HepG2 (cell line): ENCODE results near the gene WDR81. TPM values are rescaled to one million over a fixed set of nuclear protein-coding genes. Genes with fewer than 3 reads are reported as not detected.

Experiments
- ATF6 ChIP-seq: sonication (generic); formaldehyde crosslinking; conservative IDR thresholded peaks from 2 replicates; pipeline ENCODE4 v1.4.0; 2020; ENCODE audit warnings: missing genetic modification reagents
- CENPBD1 ChIP-seq: sonication (generic); formaldehyde crosslinking; IDR thresholded peaks from 2 replicates; pipeline ENCODE4 v1.8.0; 2022; ENCODE audit warnings: missing genetic modification reagents, low read depth, mild to moderate bottlenecking, borderline replicate concordance
- ETV5 ChIP-seq: IDR thresholded peaks from 2 replicates; pipeline ENCODE4 v1.6.1; 2018; ENCODE audit warnings: missing biosample characterization, missing genetic modification reagents, inconsistent platforms, borderline replicate concordance
- HNRNPH1 ChIP-seq: fragments of 200-400 bp; formaldehyde crosslinking; optimal IDR thresholded peaks from 2 replicates; pipeline ENCODE3; 2017; ENCODE audit warnings: mild to moderate bottlenecking, low read depth, low read length
- HOXA3 ChIP-seq: sonication (generic); formaldehyde crosslinking; IDR thresholded peaks from 2 replicates; pipeline ENCODE4 v1.5.0; 2020; ENCODE audit warnings: missing genetic modification reagents
- KLF6 ChIP-seq: IDR thresholded peaks from 2 replicates; pipeline ENCODE4 v1.8.0; 2016; ENCODE audit warnings: missing biosample characterization, missing genetic modification reagents
- MTA1 ChIP-seq: sonication (generic); formaldehyde crosslinking; IDR thresholded peaks from 2 replicates; pipeline ENCODE4 v1.4.0; 2020; ENCODE audit warnings: missing genetic modification reagents, mild to moderate bottlenecking, borderline replicate concordance
- NCOA5 ChIP-seq: sonication (generic); formaldehyde crosslinking; IDR thresholded peaks from 2 replicates; pipeline ENCODE4 v1.4.0; 2020; ENCODE audit warnings: missing genetic modification reagents
- PRMT3 ChIP-seq: sonication (generic); formaldehyde crosslinking; IDR thresholded peaks from 2 replicates; pipeline ENCODE4 v1.8.1; 2022; ENCODE audit warnings: low read depth, mild to moderate bottlenecking, moderate library complexity, missing genetic modification reagents, borderline replicate concordance
- PRPF4 ChIP-seq: fragments of 200-400 bp; formaldehyde crosslinking; IDR thresholded peaks from 2 replicates; pipeline ENCODE4 v1.6.1; 2016; ENCODE audit warnings: low read length, low read depth; ENCODE audit not compliant: poor library complexity, severe bottlenecking
- SP5 ChIP-seq: IDR thresholded peaks from 2 replicates; pipeline ENCODE4 v1.6.1; 2016; ENCODE audit warnings: low read depth, borderline replicate concordance
- STAG1 ChIP-seq: sonication (generic); formaldehyde crosslinking; IDR thresholded peaks from 2 replicates; pipeline ENCODE4 v1.4.0; 2020; ENCODE audit warnings: missing genetic modification reagents
- THAP11 ChIP-seq: IDR thresholded peaks from 2 replicates; pipeline ENCODE4 v1.6.1; 2016; ENCODE audit warnings: missing biosample characterization, missing genetic modification reagents
- XRCC5 ChIP-seq: fragments of 200-400 bp; formaldehyde crosslinking; optimal IDR thresholded peaks from 2 replicates; pipeline ENCODE3; 2017; ENCODE audit warnings: mild to moderate bottlenecking, low read length
- ZBTB21 ChIP-seq: sonication (generic); formaldehyde crosslinking; IDR thresholded peaks from 2 replicates; pipeline ENCODE4 v1.4.0; 2020; ENCODE audit warnings: missing genetic modification reagents
- ZBTB39 ChIP-seq: sonication (generic); formaldehyde crosslinking; IDR thresholded peaks from 2 replicates; pipeline ENCODE4 v1.5.0; 2020; ENCODE audit warnings: missing genetic modification reagents
- ZMYM2 ChIP-seq: sonication (generic); formaldehyde crosslinking; IDR thresholded peaks from 2 replicates; pipeline ENCODE4 v1.8.0; 2022; ENCODE audit warnings: mild to moderate bottlenecking, missing genetic modification reagents
- ZNF329 ChIP-seq: sonication (generic); formaldehyde crosslinking; IDR thresholded peaks from 2 replicates; pipeline ENCODE4 v1.9.0; 2021; ENCODE audit warnings: low read depth, mild to moderate bottlenecking, missing genetic modification reagents
- ZNF614 ChIP-seq: IDR thresholded peaks from 2 replicates; pipeline ENCODE4 v1.6.1; 2018; ENCODE audit warnings: missing biosample characterization, missing genetic modification reagents, inconsistent platforms, borderline replicate concordance
- ZNF790 ChIP-seq: sonication (generic); formaldehyde crosslinking; IDR thresholded peaks from 2 replicates; pipeline ENCODE4 v1.8.0; 2022; ENCODE audit warnings: missing genetic modification reagents, mild to moderate bottlenecking, borderline replicate concordance
- polyA plus RNA-seq, 8 experiments: library from polyadenylated mRNA; depleted of rRNA in 3 of 8; stranded (reverse) in 7 of 8; unstranded in 1 of 8; fragments of >200 nt; fragmentation: Illumina TruSeq in 4 of 8; extraction: Trizol in 4 of 8; gene quantifications; 2 replicates each; pipeline versions ENCODE4 v1.2.1 to v1.2.3, GENCODE V29; 2011 to 2016; ENCODE audit warnings: low read depth in 4 of 8, missing spikeins in 1 of 8, mixed read lengths in 1 of 8; ENCODE audit not compliant: insufficient read depth in 1 of 8
- total RNA-seq, 5 experiments: library from RNA; depleted of rRNA; stranded (reverse); fragments of >200 nt; fragmentation: Illumina TruSeq; extraction: Trizol; gene quantifications; 2 replicates each; pipeline ENCODE4 v1.2.3, GENCODE V29; 2016; ENCODE audit warnings: low read depth in 1 of 5
- TF ChIP-seq, protein P1 (sequence below): sonication (generic); formaldehyde crosslinking; IDR thresholded peaks from 2 replicates; pipeline ENCODE4 v1.9.0; 2021; ENCODE audit warnings: missing genetic modification reagents, mild to moderate bottlenecking, borderline replicate concordance
- TF ChIP-seq, protein P2 (sequence below): sonication (generic); formaldehyde crosslinking; IDR thresholded peaks from 2 replicates; pipeline ENCODE4 v1.4.0; 2020; ENCODE audit warnings: mild to moderate bottlenecking, missing genetic modification reagents

WDR81 gene
- total and polyA plus RNA-seq, 2 of the 13 experiments (the other 11 are each of a cell fraction or from before 2014, with no cell fraction given): 9.1 to 16.7 TPM

DNA sequence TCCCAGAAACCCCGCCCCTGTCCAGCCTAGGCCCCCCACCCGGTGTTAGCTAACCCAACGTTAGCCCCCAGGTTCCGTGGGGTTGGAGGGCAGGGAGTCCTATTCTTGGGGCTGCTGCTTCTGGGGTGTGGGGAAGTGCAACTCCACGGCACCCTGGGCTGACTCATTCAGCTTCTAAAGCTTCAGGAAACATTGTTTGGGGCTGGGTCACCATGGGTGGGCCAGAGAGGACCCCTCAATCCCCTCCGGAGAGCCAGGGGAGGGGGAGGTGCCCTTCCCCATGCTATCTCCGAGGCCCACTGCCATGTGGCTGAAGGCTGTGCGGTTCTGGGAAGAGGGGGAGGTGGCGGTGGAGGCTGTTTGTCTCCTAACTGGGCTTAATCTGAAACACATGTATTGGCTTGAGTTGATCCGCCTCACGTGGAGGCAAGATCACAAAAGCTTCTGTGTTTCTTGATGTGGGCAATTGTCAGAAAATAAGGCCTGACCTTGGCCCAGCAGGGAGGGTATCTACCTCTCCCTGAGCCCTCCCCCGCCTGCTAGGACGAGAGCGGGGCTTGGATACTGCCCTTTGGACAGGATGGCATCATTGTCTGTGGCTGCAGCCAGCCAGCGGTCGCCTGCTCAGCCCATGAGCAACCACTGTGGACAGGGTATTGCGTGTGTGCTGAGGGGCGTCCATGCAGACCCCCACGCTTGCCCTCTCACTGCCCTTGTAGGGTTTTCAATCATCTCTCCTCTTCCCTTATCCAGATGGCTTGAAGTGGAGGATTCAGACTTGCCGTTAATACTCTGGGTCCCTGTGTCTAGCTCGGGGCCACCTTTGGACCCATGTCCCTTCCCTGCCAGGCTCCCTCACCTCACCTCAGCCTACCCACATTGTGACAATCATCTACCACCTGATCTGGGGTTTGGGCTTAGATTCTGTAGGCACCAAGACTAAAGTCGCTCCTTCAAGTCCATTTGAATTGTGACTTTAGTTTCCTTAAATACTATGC, 38.7 kb downstream of the WDR81 start (continued):
- TF ChIP-seq, protein P1, sequence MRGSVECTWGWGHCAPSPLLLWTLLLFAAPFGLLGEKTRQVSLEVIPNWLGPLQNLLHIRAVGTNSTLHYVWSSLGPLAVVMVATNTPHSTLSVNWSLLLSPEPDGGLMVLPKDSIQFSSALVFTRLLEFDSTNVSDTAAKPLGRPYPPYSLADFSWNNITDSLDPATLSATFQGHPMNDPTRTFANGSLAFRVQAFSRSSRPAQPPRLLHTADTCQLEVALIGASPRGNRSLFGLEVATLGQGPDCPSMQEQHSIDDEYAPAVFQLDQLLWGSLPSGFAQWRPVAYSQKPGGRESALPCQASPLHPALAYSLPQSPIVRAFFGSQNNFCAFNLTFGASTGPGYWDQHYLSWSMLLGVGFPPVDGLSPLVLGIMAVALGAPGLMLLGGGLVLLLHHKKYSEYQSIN (CRISPR knock-in tag): no peak
- 0 out of 2 replicates have a peak, but pooled peaks have one; percentile 30 for TF ChIP-seq ZMYM2
- TF ChIP-seq ZNF329 (CRISPR knock-in tag): no peak
- TF ChIP-seq XRCC5: peak; percentile 49
- no peak for TF ChIP-seq PRMT3 (CRISPR knock-in tag)
- peak; percentile 57 for TF ChIP-seq KLF6 (CRISPR knock-in tag)
- TF ChIP-seq HNRNPH1: peak; percentile 52
- TF ChIP-seq, protein P2, sequence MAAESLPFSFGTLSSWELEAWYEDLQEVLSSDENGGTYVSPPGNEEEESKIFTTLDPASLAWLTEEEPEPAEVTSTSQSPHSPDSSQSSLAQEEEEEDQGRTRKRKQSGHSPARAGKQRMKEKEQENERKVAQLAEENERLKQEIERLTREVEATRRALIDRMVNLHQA: no peak
- peak; percentile 23; the same call in 1 of the 2 replicates for TF ChIP-seq STAG1 (CRISPR knock-in tag)
- no peak for TF ChIP-seq CENPBD1 (CRISPR knock-in tag)
- TF ChIP-seq ZBTB39: 0 out of 2 replicates have a peak, but pooled peaks have one; percentile 48
- TF ChIP-seq MTA1 (CRISPR knock-in tag): peak; percentile 77
- TF ChIP-seq NCOA5 (CRISPR knock-in tag): 0 out of 2 replicates have a peak, but pooled peaks have one; percentile 36
- TF ChIP-seq ETV5 (CRISPR knock-in tag): peak; percentile 51; the same call in 1 of the 2 replicates
- peak; percentile 80 for TF ChIP-seq THAP11 (CRISPR knock-in tag)
- peak; percentile 78 for TF ChIP-seq SP5 (CRISPR knock-in tag)
- TF ChIP-seq ZBTB21 (CRISPR knock-in tag): no peak
- TF ChIP-seq ATF6 (CRISPR knock-in tag): 0 out of 2 replicates have a peak, but pooled peaks have one; percentile 29
- TF ChIP-seq HOXA3 (CRISPR knock-in tag): peak; percentile 80; the same call in 1 of the 2 replicates
- no peak for TF ChIP-seq ZNF790
- TF ChIP-seq PRPF4: peak; percentile 73
- no peak; the same call in 1 of the 2 replicates for TF ChIP-seq ZNF614 (CRISPR knock-in tag)
